Astrocyte of the spinal cord (primary cell): Measurements from ENCODE around the gene MPP2.
A peak's percentile ranks its signal among the peaks of the same experiment; 100 is the strongest.

ENCODE experiments used
- DNase-seq: peaks from one replicate; pipeline ENCODE4 v3.0.0; 2011; ENCODE audit warnings: low read depth, low spot score
- H3K4me3 ChIP-seq: 2 replicates; pipeline ENCODE4 v1.5.1; 2011; ENCODE audit warnings: low read depth, mild to moderate bottlenecking, low read length, moderate library complexity
- in situ Hi-C: cut with HindIII; loops from 2 replicates; pipeline ENCODE4 v1.10.0; 2017; ENCODE audit warnings: low sequenced_read_pairs
- TF ChIP-seq, protein P1 (sequence below): IDR thresholded peaks from 2 replicates; pipeline ENCODE4 v1.5.1; 2012; ENCODE audit warnings: low read depth, mild to moderate bottlenecking, low read length, inconsistent platforms

Gene MPP2

GRCh38 chr17:43918026-43918389, 10.7 kb upstream of the MPP2 start:
- H3K4me3 ChIP-seq, result no peak overlapping the region
- in situ Hi-C loops, result no loop called here
- no peak for DNase-seq
- TF ChIP-seq, protein P1, sequence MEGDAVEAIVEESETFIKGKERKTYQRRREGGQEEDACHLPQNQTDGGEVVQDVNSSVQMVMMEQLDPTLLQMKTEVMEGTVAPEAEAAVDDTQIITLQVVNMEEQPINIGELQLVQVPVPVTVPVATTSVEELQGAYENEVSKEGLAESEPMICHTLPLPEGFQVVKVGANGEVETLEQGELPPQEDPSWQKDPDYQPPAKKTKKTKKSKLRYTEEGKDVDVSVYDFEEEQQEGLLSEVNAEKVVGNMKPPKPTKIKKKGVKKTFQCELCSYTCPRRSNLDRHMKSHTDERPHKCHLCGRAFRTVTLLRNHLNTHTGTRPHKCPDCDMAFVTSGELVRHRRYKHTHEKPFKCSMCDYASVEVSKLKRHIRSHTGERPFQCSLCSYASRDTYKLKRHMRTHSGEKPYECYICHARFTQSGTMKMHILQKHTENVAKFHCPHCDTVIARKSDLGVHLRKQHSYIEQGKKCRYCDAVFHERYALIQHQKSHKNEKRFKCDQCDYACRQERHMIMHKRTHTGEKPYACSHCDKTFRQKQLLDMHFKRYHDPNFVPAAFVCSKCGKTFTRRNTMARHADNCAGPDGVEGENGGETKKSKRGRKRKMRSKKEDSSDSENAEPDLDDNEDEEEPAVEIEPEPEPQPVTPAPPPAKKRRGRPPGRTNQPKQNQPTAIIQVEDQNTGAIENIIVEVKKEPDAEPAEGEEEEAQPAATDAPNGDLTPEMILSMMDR, result no peak

GRCh38 chr17:43917348-43918025, 10.2 kb upstream of the MPP2 start:
- in situ Hi-C loops, result no loop called here
- TF ChIP-seq, protein P1, result peak; percentile 70
- DNase-seq, result peak; percentile 18
- no peak overlapping the region for H3K4me3 ChIP-seq

DNA sequence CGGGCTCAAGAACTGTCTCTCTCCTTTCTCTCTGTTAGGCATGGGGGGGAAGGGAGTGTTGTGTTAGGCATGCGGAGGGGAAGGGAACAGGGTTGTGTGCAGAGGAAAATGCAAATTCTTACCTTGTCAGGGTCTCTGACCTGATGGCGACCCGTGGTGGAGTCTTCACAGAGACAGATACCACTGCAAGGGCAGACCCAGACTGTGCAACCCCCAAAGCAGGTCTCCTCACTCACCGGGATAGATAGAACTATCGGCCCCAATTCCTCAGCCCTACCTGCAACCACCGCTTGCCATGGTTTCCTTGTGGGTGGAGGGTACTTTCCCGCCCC, 9.6 kb upstream of the MPP2 start:
- no peak overlapping the region for H3K4me3 ChIP-seq
- TF ChIP-seq, protein P1, result no peak
- in situ Hi-C loops, result no loop called here
- no peak for DNase-seq

GRCh38 chr17:43916385-43916784, 9.0 kb upstream of the MPP2 start:
- in situ Hi-C loops, result no loop called here

GRCh38 chr17:43915559-43915958, 8.2 kb upstream of the MPP2 start:
- in situ Hi-C loops, result no loop called here
- no peak overlapping the region for H3K4me3 ChIP-seq
- DNase-seq, result no peak
- TF ChIP-seq, protein P1, result no peak

More at GRCh38 chr17:43916385-43916784, 9.0 kb upstream of the MPP2 start:
- no peak overlapping the region for H3K4me3 ChIP-seq
- TF ChIP-seq, protein P1, result no peak
- no peak for DNase-seq

DNA sequence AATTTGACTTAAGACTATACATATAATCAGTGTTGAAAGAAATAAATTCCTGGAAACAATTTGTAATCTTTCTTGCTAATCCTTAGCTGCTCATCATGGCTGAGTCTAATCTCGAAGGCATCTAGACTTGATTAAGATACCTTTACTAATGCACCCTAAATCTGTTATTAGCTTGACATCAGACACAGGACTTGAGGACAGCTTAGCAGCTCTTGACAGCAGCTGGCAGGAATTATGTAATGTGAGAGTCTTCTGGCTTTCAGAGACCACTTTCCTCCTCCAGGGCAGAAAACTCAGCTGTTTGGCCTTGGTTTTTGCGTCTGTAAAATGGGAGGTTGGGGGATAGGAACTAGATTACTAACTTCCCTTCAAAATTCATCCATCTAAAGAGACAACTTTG, 7.1 kb upstream of the MPP2 start:
- TF ChIP-seq, protein P1, result no peak
- no peak for DNase-seq
- no peak overlapping the region for H3K4me3 ChIP-seq
- in situ Hi-C loops, result no loop called here
